Eye (tissue), 1 donor: Measurements from ENCODE around the gene DCAF4.
A peak's percentile ranks its signal among the peaks of the same experiment; 100 is the strongest.

Experiments
- DNase-seq: peaks from one replicate; pipeline ENCODE4 v3.0.0-alpha.2; 2015

Gene DCAF4

GRCh38 chr14:72926292-72927028 is at the start of gene DCAF4:
TSS of gene DCAF4 (plus strand) at chr14:72926464. CDS start at chr14:72937979, 11,515 bp downstream.
- peak; percentile 98 for DNase-seq

GRCh38 chr14:72876710-72877063 is 49.6 kb upstream of the DCAF4 start:
- peak; percentile 37 for DNase-seq

GRCh38 chr14:72878746-72879145 is 47.5 kb upstream of the DCAF4 start:
- no peak for DNase-seq

GRCh38 chr14:72879431-72879830 is 46.8 kb upstream of the DCAF4 start:
- DNase-seq, result no peak

GRCh38 chr14:72880164-72880563 is 46.1 kb upstream of the DCAF4 start:
- DNase-seq, result no peak

GRCh38 chr14:72880820-72881219 is 45.4 kb upstream of the DCAF4 start:
- no peak for DNase-seq

GRCh38 chr14:72881543-72881942 is 44.7 kb upstream of the DCAF4 start:
- no peak for DNase-seq

GRCh38 chr14:72882047-72882446 is 44.2 kb upstream of the DCAF4 start:
- DNase-seq, result no peak

- no peak for DNase-seq
These were observed 43.8 kb upstream of the DCAF4 start for GRCh38 chr14:72882463-72882862.

- no peak for DNase-seq
These were observed 43.2 kb upstream of the DCAF4 start for GRCh38 chr14:72883109-72883508.

- DNase-seq, result no peak
These were observed 42.3 kb upstream of the DCAF4 start for GRCh38 chr14:72883961-72884360.

- DNase-seq, result no peak
These were observed 41.9 kb upstream of the DCAF4 start for GRCh38 chr14:72884386-72884785.

- DNase-seq, result no peak
These were observed 38.8 kb upstream of the DCAF4 start for GRCh38 chr14:72887514-72887913.

- no peak for DNase-seq
These were observed 38.1 kb upstream of the DCAF4 start for GRCh38 chr14:72888192-72888591.

- no peak for DNase-seq
These were observed 37.5 kb upstream of the DCAF4 start for GRCh38 chr14:72888636-72889201.

GRCh38 chr14:72889366-72889765 is 36.9 kb upstream of the DCAF4 start:
- no peak for DNase-seq

- DNase-seq, result no peak
These were observed 34.6 kb upstream of the DCAF4 start for GRCh38 chr14:72891666-72892102.

- peak; percentile 75 for DNase-seq
These were observed 34.0 kb upstream of the DCAF4 start for GRCh38 chr14:72892103-72892878.

GRCh38 chr14:72892879-72893635 is 33.2 kb upstream of the DCAF4 start:
- DNase-seq, result peak; percentile 73

GRCh38 chr14:72893636-72894322 is 32.5 kb upstream of the DCAF4 start, which contains the start of gene DPF3:
TSS of gene DPF3 (minus strand) at chr14:72894101. CDS start at chr14:72894088, 13 bp downstream.
- DNase-seq, result peak; percentile 97

GRCh38 chr14:72894323-72894622 is 32.0 kb upstream of the DCAF4 start:
- no peak for DNase-seq

- peak; percentile 68 for DNase-seq
These were observed 31.5 kb upstream of the DCAF4 start for GRCh38 chr14:72894623-72895378.
